GM21529 (cell line): ENCODE measurements around the gene EGFR.

Experiments used
- ATAC-seq: cut with Tn5 transposase; IDR thresholded peaks from one replicate; pipeline ENCODE4 v1.9.1; 2021; ENCODE audit not compliant: unreplicated experiment

The EGFR gene

DNA sequence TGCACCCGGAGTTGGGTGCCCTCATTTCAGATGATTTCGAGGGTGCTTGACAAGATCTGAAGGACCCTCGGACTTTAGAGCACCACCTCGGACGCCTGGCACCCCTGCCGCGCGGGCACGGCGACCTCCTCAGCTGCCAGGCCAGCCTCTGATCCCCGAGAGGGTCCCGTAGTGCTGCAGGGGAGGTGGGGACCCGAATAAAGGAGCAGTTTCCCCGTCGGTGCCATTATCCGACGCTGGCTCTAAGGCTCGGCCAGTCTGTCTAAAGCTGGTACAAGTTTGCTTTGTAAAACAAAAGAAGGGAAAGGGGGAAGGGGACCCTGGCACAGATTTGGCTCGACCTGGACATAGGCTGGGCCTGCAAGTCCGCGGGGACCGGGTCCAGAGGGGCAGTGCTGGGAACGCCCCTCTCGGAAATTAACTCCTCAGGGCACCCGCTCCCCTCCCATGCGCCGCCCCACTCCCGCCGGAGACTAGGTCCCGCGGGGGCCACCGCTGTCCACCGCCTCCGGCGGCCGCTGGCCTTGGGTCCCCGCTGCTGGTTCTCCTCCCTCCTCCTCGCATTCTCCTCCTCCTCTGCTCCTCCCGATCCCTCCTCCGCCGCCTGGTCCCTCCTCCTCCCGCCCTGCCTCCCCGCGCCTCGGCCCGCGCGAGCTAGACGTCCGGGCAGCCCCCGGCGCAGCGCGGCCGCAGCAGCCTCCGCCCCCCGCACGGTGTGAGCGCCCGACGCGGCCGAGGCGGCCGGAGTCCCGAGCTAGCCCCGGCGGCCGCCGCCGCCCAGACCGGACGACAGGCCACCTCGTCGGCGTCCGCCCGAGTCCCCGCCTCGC, at the start of gene EGFR:
TSS of gene EGFR (plus strand) at position 657 of the 830 bp plus-strand sequence. CDS start 261 bp downstream, outside the sequence.
- no peak for ATAC-seq

- no peak for ATAC-seq
Measured at GRCh38 chr7:54969208-54969967, 49.4 kb upstream of the EGFR start.

- ATAC-seq = no peak
Measured at GRCh38 chr7:54972733-54973294, 46.0 kb upstream of the EGFR start.

- ATAC-seq = no peak
Measured at GRCh38 chr7:54978364-54979116, 40.3 kb upstream of the EGFR start.

GRCh38 chr7:54980521-54980920, 38.3 kb upstream of the EGFR start:
- ATAC-seq = no peak

DNA sequence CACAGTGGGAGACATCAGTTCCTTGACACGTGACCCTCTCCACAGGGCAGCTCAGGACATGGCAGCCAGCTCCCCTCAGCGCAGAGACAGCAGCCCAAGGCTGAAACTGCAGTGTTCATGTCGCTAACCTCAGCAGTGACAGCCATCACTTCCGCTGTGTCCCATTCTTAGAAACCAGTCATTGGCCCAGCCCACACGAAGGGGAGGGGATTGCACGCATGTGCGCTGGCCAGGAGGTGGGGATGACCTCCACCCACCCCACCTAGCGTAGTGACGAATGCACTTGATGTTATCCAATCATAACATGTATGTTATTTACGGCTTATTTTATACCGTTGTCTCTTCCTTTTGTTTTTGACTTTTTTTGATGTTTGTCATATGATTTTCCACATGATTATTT, 36.9 kb upstream of the EGFR start:
- no peak for ATAC-seq

DNA sequence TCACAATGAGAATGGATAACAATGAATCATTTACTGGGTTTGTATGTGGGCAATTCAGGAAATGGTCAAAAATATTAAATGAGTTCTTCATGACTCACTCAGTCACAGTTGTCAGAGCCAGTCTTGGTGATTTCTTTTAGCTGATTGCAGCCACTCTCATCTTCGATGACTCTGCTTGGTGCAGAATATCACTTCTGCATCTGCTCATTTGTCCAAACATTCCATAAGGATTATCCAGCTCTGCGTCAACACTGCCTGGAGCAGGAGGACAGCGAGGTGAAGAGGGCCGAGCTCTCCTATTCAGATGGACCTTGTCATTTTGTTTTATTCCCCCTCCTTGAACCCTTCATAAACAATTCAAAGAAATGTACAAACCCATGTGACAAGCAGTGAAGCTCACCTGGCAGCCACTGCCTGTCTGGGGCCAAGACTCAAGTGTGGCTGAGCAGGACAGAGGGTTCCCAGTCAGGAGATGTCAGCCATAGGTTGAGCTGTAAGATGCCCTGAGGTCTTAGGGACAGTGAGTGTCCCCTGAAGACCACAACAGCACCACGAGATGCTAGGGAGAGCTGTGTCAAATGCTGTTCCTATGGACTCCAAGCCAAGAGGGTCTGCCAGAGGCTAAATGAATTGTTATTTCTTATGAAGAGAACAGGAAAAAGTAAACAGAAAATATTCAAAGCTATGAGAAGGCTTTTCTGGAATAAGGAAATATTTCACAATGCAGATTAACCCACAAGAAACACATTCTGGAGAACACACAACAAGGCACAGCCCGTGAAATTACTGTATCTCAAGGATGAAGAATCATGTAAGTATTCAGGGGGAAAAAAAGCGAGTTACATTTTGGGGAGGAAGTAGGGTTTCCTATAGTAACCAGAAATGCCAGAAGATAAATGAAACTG, 33.1 kb upstream of the EGFR start:
- ATAC-seq = no peak

DNA sequence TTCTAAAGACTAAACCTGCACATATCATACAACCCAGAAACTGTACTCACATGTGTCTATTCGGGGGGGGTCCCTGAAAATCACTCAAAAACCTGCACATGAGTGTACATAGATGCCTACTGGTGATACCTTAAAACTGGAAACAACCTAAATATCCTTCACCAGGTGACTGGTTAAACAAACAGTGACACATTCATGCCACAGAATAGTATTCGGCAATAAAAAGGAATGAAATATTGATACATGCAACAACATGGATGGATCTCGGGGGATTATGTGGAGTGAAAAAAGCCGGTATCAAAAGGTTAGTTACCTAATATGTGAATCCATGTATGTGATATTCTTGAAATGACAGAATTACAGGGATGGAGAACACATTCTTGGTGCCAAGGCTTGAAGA, 32.1 kb upstream of the EGFR start:
- no peak for ATAC-seq

DNA sequence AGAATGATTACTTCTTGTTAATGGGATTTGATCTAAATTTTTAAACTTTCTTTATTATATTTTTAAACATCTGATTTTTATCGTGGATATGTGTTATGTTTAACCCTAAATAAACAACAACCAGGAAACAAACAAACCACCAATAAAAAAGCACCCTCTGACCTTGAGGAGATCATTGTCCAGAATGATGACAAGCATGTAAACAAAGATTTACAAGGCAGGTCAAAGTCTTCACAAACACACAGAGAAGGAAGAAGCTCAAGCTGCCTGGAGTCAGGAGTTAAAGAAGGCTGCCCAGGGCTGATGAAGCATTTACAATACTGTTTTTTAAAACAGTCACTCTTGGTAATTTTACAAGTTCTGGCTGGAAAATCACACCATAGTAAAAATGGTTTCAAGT, 31.0 kb upstream of the EGFR start:
- no peak for ATAC-seq

GRCh38 chr7:54988516-54988915, 30.3 kb upstream of the EGFR start:
- ATAC-seq = no peak

DNA sequence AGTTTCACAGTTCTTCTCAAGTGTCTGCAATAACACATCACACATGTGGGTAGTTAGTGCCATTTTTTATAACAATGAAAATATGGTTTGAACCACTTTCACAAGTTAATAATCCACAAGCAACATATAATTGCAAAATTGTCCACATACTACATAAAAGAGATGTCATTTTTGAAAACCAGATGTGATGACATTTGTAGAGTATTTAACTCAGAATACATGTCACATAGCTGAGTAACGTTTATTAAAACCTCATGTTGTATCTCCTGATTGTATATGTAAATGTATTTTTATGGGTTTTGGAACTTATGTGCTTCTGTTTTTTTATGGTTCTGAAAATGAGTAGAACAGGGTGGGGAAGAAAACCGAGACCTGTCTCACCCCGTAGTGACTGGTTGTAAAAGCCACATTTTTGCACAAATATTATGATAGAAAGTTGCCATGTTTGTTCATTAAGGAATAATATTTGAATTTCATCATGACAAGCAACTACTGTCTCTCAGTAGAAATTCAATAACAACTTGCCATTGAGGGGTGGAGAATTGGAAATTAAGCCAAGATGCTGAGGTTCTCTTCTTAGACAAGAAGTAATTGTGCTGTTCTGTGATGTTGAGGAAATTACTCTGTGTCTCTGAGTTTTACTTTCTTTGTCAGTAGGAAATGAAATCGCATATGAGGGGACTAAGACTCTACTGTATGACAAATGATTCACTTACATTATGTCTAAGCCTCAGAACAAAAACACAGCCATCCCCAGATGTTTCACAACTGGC, 29.2 kb upstream of the EGFR start:
- ATAC-seq = no peak

DNA sequence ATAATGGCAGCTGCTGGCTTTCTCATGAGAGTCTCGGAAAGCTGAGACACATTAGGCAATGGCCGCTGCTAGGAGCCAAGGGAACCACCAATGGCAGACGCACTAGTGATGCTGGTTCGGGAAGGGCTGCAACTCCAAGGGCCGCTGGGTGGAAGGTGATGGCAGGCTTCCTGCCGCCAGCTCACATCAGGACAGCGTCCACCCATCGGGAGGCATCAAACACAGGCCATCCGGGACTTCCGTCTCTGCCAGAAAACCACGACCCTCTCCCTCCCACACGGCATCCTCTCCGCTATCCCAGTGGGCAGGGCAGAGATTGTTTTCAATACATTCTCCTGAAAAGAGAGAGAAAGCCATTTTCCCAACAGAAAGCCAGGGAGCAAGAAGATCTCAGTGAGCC, 27.5 kb upstream of the EGFR start:
- no peak for ATAC-seq

- no peak for ATAC-seq
Measured at GRCh38 chr7:54992871-54993475, 25.8 kb upstream of the EGFR start.

- ATAC-seq = no peak
Measured at GRCh38 chr7:54995166-54995565, 23.7 kb upstream of the EGFR start.

DNA sequence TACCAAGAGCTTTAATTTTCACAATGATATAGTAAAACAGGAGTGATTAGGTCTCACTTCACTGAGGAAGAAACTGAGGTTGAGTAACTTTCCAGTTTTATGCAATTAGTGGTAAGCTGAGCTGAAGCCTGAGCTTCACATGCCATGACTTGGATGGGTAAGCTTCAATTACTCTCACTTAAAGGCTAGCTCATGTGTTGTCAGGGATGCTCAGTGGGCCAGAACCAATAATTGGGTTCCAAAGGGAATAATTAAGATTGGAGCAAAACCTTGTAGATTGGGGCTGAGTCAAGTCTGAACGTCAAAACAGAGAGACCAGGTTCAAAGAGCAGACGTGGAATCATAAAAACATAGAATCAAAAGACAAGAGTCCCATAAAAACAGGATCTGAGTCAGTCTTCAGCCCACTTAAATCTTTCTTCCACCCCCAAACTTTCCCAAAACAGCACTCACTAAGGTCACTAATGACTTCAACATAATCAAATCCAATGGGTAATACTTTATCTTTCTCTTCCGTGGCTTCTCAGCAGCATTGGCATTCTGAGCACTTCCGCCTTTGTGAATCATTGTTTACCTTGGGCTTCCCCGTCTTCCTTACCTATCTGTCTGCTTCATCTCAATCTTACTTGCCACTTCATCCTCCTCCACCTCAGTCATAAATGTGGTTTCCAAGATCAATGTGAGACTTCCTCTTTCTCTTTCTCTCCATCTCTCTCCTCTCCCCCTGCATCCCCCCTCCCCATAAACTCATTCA, 23.0 kb upstream of the EGFR start:
- ATAC-seq = peak; percentile 92

DNA sequence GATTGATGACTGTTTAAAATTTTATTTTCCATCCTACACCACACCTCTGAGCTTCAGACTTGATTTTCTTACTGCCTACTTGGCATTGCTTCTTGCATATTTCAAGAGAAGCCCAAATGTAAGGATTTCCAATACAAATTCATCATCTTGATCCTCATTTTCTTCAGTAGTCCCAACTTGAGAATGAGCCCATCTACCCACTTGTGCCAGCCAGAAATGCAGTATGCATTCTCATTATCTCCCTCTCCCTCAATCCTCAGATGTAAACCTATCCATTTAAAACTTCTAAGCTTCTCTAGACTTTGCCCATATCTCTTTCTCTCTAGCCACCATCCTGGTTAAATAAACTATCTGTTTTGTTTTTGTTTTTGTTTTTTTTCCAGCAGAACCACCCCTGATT, 22.4 kb upstream of the EGFR start:
- ATAC-seq = no peak

DNA sequence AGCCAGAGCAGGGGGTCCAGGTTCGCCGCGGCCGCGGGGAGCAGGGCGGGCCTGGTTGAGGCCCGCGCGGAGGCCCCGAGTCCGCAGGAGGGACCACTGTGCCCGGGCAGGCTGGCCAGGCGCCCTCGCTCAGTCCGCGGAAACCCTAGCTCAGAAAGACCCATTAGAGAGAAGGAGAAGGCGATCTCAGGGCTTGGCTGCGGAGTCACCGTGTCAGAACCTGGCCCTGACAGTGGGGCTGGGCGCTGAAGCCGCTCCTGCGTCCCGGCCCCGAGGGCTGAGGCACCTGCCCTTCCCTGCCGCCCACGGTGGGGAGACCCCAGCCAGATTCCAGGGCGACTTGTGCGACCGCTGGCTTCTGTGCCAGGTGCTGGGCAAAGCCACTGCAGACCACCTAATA, 14.2 kb upstream of the EGFR start:
- no peak for ATAC-seq

DNA sequence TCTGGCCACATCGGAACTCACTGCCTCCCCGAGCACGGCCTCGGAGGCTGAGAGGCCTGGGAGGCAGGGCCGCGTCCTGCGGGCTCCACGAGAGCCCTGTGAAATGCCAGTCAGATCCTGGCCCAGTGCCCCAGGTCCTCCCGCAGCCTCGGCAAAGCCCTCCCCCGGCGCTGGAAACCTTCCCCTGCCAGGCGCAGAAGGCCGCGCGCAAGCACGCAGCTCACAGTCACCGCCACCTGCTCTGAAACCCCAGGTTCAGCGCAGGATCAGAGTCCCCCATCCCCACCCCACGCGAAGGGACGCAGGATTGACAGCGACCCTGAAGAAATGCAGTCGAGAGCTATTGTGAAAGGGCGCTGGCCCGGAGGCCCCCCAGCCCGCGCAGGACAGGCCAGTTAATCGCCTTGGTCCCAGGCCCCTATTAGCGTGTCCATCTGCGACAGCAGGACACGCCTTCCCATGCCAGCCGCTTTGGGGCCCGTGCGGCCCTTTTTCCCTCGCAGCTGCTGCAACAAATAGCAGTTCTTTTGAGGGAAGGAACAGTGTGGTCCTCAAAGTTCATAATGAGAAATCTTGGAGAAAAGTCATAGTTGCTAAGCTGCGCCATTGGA, 13.5 kb upstream of the EGFR start:
- no peak for ATAC-seq
